HL-60 (cell line): ENCODE measurements around the gene CDR2L.

ENCODE experiments used
- GABPA ChIP-seq: IDR thresholded peaks from 2 replicates; pipeline ENCODE4 v1.6.1; 2012; ENCODE audit warnings: low read depth
- POLR2AphosphoS5 ChIP-seq: IDR thresholded peaks from 2 replicates; pipeline ENCODE4 v1.6.1; 2012; ENCODE audit warnings: low read depth
- TF ChIP-seq, protein P1 (sequence below): IDR thresholded peaks from one replicate; pipeline ENCODE4 v1.5.1; 2011; ENCODE audit warnings: low read length, control low read depth, inconsistent platforms; ENCODE audit not compliant: insufficient read depth

DNA sequence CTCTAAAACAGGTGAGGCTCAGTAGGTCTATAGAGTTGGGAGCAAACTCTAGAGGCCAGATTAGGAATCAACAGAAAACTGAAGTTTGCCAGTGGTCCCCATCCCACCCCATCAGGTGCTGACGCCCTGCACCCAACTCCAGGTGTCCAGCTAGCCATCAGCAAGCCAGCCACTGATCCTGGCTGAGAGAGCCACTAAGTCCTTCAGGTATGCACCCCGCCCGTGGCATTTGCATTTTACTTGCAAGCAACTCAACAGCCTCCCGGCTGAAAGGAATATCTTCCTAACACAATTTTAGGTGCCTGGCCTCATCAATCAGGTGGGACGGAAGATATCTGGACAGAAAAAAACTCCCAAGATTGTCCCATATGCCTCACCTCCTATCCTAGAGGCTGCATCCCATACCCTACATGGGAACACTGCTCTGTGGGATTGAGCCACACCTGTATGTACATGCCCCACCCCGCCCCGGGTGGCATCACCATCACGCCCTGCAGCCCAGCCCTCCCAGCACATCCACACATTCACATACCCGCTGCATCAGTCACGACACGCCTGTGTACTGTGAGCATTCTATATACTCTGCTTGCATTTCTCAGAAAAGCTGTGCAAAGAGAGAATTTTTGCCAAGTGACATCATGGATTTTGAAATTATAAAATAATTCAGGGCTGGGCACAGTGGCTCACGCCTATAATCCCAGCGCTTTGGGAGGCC is 43.5 kb upstream of the CDR2L start:
- TF ChIP-seq, protein P1, sequence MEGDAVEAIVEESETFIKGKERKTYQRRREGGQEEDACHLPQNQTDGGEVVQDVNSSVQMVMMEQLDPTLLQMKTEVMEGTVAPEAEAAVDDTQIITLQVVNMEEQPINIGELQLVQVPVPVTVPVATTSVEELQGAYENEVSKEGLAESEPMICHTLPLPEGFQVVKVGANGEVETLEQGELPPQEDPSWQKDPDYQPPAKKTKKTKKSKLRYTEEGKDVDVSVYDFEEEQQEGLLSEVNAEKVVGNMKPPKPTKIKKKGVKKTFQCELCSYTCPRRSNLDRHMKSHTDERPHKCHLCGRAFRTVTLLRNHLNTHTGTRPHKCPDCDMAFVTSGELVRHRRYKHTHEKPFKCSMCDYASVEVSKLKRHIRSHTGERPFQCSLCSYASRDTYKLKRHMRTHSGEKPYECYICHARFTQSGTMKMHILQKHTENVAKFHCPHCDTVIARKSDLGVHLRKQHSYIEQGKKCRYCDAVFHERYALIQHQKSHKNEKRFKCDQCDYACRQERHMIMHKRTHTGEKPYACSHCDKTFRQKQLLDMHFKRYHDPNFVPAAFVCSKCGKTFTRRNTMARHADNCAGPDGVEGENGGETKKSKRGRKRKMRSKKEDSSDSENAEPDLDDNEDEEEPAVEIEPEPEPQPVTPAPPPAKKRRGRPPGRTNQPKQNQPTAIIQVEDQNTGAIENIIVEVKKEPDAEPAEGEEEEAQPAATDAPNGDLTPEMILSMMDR, result no peak
- TF ChIP-seq GABPA (no peak), POLR2AphosphoS5 (no peak)
